HepG2 (cell line): ENCODE data around the gene CHRNB1. TPM values are rescaled to one million over a fixed set of nuclear protein-coding genes. Genes with fewer than 3 reads are reported as not detected.

Experiments used
- FLYWCH1 ChIP-seq: sonication (generic); formaldehyde crosslinking; IDR thresholded peaks from 2 replicates; pipeline ENCODE4 v1.8.1; 2023; ENCODE audit warnings: mild to moderate bottlenecking, missing genetic modification reagents
- NONO ChIP-seq, 2 experiments: fragments of 450-650 bp in 1 of 2; sonication (generic) in 1 of 2; formaldehyde crosslinking in 1 of 2; IDR thresholded peaks in 1 of 2; conservative IDR thresholded peaks in 1 of 2; 2 replicates each; pipeline versions ENCODE4 v1.6.1 to v1.8.0; 2017 to 2022; ENCODE audit warnings: mild to moderate bottlenecking in 1 of 2, missing genetic modification reagents in 1 of 2, moderate library complexity in 1 of 2
- POLR2G ChIP-seq: fragments of 200-400 bp; formaldehyde crosslinking; IDR thresholded peaks from 2 replicates; pipeline ENCODE4 v1.6.1; 2018; ENCODE audit warnings: mild to moderate bottlenecking, low read depth, low read length, moderate library complexity
- RXRA ChIP-seq: sonication (generic); formaldehyde crosslinking; IDR thresholded peaks from 2 replicates; pipeline ENCODE4 v1.5.1; 2020; ENCODE audit warnings: missing genetic modification reagents
- TAF1 ChIP-seq: sonication (generic); formaldehyde crosslinking; IDR thresholded peaks from 2 replicates; pipeline ENCODE4 v1.4.0; 2020; ENCODE audit warnings: missing genetic modification reagents
- ZBTB33 ChIP-seq: sonication (generic); formaldehyde crosslinking; IDR thresholded peaks from 2 replicates; pipeline ENCODE4 v1.4.0; 2020; ENCODE audit warnings: missing genetic modification reagents
- ZSCAN21 ChIP-seq: sonication (generic); formaldehyde crosslinking; IDR thresholded peaks from 2 replicates; pipeline ENCODE4 v1.8.0; 2022; ENCODE audit warnings: mild to moderate bottlenecking, missing genetic modification reagents, moderate library complexity, borderline replicate concordance
- polyA plus RNA-seq, 8 experiments: library from polyadenylated mRNA; depleted of rRNA in 3 of 8; stranded (reverse) in 7 of 8; unstranded in 1 of 8; fragments of >200 nt; fragmentation: Illumina TruSeq in 4 of 8; extraction: Trizol in 4 of 8; gene quantifications; 2 replicates each; pipeline versions ENCODE4 v1.2.1 to v1.2.3, GENCODE V29; 2011 to 2016; ENCODE audit warnings: low read depth in 4 of 8, missing spikeins in 1 of 8, mixed read lengths in 1 of 8; ENCODE audit not compliant: insufficient read depth in 1 of 8
- total RNA-seq, 5 experiments: library from RNA; depleted of rRNA; stranded (reverse); fragments of >200 nt; fragmentation: Illumina TruSeq; extraction: Trizol; gene quantifications; 2 replicates each; pipeline ENCODE4 v1.2.3, GENCODE V29; 2016; ENCODE audit warnings: low read depth in 1 of 5
- TF ChIP-seq, protein P1 (sequence below): sonication (generic); formaldehyde crosslinking; IDR thresholded peaks from 2 replicates; pipeline ENCODE4 v1.5.0; 2020; ENCODE audit warnings: missing genetic modification reagents
- TF ChIP-seq, protein P2 (sequence below), 2 experiments: sonication (generic) in 1 of 2; formaldehyde crosslinking in 1 of 2; IDR thresholded peaks; 2 replicates each; pipeline versions ENCODE4 v1.5.1 to v1.6.1; 2011 to 2020; ENCODE audit warnings: borderline replicate concordance in 1 of 2, low read depth in 1 of 2, low read length in 1 of 2, mild to moderate bottlenecking in 1 of 2, missing genetic modification reagents in 1 of 2, moderate library complexity in 1 of 2
- TF ChIP-seq, protein P3 (sequence below): sonication (generic); formaldehyde crosslinking; IDR thresholded peaks from 2 replicates; pipeline ENCODE4 v1.4.0; 2020; ENCODE audit warnings: missing genetic modification reagents, borderline replicate concordance
- TF ChIP-seq, protein P4 (sequence below): sonication (generic); formaldehyde crosslinking; conservative IDR thresholded peaks from 2 replicates; pipeline ENCODE4 v1.8.0; 2022; ENCODE audit warnings: missing genetic modification reagents

Gene CHRNB1
- total and polyA plus RNA-seq, 2 of the 13 experiments (the other 11 are each of a cell fraction or from before 2014, with no cell fraction given) = 5.4 to 33.7 TPM

GRCh38 chr17:7440113-7440833, 4.6 kb upstream of the CHRNB1 start (continued):
- TF ChIP-seq, protein P1, sequence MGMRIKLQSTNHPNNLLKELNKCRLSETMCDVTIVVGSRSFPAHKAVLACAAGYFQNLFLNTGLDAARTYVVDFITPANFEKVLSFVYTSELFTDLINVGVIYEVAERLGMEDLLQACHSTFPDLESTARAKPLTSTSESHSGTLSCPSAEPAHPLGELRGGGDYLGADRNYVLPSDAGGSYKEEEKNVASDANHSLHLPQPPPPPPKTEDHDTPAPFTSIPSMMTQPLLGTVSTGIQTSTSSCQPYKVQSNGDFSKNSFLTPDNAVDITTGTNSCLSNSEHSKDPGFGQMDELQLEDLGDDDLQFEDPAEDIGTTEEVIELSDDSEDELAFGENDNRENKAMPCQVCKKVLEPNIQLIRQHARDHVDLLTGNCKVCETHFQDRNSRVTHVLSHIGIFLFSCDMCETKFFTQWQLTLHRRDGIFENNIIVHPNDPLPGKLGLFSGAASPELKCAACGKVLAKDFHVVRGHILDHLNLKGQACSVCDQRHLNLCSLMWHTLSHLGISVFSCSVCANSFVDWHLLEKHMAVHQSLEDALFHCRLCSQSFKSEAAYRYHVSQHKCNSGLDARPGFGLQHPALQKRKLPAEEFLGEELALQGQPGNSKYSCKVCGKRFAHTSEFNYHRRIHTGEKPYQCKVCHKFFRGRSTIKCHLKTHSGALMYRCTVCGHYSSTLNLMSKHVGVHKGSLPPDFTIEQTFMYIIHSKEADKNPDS = no peak
- peak; percentile 44; the same call in 1 of the 2 replicates for TF ChIP-seq POLR2G
- TF ChIP-seq RXRA (CRISPR knock-in tag) = no peak
- no peak for TF ChIP-seq ZSCAN21 (CRISPR knock-in tag)
- peak; percentile 10; the same call in 1 of the 2 replicates for TF ChIP-seq TAF1 (CRISPR knock-in tag)
- TF ChIP-seq ZBTB33 = peak; percentile 71
- TF ChIP-seq, protein P2, sequence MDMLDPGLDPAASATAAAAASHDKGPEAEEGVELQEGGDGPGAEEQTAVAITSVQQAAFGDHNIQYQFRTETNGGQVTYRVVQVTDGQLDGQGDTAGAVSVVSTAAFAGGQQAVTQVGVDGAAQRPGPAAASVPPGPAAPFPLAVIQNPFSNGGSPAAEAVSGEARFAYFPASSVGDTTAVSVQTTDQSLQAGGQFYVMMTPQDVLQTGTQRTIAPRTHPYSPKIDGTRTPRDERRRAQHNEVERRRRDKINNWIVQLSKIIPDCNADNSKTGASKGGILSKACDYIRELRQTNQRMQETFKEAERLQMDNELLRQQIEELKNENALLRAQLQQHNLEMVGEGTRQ (IDR thresholded peaks at IDR 0.05; ENCODE audit: low read depth, low read length) = no peak
- TF ChIP-seq, protein P2 (CRISPR knock-in tag; IDR thresholded peaks at IDR 0.05; ENCODE audit: borderline replicate concordance) = peak; percentile 72; the same call in 1 of the 2 replicates
- no peak for TF ChIP-seq FLYWCH1 (CRISPR knock-in tag)
- TF ChIP-seq, protein P3, sequence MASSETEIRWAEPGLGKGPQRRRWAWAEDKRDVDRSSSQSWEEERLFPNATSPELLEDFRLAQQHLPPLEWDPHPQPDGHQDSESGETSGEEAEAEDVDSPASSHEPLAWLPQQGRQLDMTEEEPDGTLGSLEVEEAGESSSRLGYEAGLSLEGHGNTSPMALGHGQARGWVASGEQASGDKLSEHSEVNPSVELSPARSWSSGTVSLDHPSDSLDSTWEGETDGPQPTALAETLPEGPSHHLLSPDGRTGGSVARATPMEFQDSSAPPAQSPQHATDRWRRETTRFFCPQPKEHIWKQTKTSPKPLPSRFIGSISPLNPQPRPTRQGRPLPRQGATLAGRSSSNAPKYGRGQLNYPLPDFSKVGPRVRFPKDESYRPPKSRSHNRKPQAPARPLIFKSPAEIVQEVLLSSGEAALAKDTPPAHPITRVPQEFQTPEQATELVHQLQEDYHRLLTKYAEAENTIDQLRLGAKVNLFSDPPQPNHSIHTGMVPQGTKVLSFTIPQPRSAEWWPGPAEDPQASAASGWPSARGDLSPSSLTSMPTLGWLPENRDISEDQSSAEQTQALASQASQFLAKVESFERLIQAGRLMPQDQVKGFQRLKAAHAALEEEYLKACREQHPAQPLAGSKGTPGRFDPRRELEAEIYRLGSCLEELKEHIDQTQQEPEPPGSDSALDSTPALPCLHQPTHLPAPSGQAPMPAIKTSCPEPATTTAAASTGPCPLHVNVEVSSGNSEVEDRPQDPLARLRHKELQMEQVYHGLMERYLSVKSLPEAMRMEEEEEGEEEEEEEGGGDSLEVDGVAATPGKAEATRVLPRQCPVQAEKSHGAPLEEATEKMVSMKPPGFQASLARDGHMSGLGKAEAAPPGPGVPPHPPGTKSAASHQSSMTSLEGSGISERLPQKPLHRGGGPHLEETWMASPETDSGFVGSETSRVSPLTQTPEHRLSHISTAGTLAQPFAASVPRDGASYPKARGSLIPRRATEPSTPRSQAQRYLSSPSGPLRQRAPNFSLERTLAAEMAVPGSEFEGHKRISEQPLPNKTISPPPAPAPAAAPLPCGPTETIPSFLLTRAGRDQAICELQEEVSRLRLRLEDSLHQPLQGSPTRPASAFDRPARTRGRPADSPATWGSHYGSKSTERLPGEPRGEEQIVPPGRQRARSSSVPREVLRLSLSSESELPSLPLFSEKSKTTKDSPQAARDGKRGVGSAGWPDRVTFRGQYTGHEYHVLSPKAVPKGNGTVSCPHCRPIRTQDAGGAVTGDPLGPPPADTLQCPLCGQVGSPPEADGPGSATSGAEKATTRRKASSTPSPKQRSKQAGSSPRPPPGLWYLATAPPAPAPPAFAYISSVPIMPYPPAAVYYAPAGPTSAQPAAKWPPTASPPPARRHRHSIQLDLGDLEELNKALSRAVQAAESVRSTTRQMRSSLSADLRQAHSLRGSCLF = no peak
- TF ChIP-seq, protein P4, sequence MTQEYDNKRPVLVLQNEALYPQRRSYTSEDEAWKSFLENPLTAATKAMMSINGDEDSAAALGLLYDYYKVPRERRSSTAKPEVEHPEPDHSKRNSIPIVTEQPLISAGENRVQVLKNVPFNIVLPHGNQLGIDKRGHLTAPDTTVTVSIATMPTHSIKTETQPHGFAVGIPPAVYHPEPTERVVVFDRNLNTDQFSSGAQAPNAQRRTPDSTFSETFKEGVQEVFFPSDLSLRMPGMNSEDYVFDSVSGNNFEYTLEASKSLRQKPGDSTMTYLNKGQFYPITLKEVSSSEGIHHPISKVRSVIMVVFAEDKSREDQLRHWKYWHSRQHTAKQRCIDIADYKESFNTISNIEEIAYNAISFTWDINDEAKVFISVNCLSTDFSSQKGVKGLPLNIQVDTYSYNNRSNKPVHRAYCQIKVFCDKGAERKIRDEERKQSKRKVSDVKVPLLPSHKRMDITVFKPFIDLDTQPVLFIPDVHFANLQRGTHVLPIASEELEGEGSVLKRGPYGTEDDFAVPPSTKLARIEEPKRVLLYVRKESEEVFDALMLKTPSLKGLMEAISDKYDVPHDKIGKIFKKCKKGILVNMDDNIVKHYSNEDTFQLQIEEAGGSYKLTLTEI = no peak
- no peak for TF ChIP-seq NONO (IDR thresholded peaks at IDR 0.05)
- peak; percentile 34 for TF ChIP-seq NONO (CRISPR knock-in tag; conservative IDR thresholded peaks at IDR 0.05)
